B cell (primary cell): ENCODE data around the gene SLC6A6.

Experiments used
- EZH2 ChIP-seq: IDR thresholded peaks from 2 replicates; pipeline ENCODE4 v1.6.1; 2012; ENCODE audit warnings: borderline replicate concordance, low read depth, mild to moderate bottlenecking, moderate library complexity, low read length; ENCODE audit not compliant: insufficient read depth, poor library complexity, severe bottlenecking
- TF ChIP-seq, protein P1 (sequence below): fragments of 200-600 bp; IDR thresholded peaks from one replicate; pipeline ENCODE4 v1.8.0; 2022; ENCODE audit warnings: antibody characterized with exemption, mild to moderate bottlenecking

DNA sequence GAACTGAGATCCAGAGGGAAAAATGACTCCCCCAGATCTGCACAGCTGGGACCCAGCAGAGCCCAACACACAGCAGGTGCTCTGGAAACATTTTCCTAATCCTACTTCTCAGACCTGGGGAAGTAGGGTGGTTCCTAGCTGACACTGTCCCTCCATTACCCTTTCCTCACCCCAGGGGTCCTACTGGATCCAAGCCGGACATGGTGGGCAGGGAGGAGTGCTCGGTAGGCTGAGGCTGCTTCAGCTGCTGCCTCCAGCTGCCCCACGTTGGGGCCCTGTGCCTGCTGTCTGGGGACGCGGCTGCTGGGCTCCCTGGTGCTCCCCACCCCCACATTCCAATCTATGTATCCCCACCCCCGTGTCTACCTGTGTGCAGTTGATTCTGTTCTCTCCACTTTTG lies 29.8 kb upstream of the SLC6A6 start:
- TF ChIP-seq, protein P1, sequence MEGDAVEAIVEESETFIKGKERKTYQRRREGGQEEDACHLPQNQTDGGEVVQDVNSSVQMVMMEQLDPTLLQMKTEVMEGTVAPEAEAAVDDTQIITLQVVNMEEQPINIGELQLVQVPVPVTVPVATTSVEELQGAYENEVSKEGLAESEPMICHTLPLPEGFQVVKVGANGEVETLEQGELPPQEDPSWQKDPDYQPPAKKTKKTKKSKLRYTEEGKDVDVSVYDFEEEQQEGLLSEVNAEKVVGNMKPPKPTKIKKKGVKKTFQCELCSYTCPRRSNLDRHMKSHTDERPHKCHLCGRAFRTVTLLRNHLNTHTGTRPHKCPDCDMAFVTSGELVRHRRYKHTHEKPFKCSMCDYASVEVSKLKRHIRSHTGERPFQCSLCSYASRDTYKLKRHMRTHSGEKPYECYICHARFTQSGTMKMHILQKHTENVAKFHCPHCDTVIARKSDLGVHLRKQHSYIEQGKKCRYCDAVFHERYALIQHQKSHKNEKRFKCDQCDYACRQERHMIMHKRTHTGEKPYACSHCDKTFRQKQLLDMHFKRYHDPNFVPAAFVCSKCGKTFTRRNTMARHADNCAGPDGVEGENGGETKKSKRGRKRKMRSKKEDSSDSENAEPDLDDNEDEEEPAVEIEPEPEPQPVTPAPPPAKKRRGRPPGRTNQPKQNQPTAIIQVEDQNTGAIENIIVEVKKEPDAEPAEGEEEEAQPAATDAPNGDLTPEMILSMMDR: no peak
- no peak for TF ChIP-seq EZH2
